Stimulated activated CD8-positive, alpha-beta memory T cell treated with anti-CD3 and anti-CD28 coated beads, Interleukin-7, amount 100 ng/mL, for 4 hours (primary cell): Measurements from ENCODE around the gene L3MBTL3.
A peak's percentile ranks its signal among the peaks of the same experiment; 100 is the strongest.

Experiments used
- DNase-seq, 2 donors: peaks; one replicate each; pipeline ENCODE4 v3.0.0-alpha.2; 2020; ENCODE audit warnings: low read depth in 2 of 2

Gene L3MBTL3

DNA sequence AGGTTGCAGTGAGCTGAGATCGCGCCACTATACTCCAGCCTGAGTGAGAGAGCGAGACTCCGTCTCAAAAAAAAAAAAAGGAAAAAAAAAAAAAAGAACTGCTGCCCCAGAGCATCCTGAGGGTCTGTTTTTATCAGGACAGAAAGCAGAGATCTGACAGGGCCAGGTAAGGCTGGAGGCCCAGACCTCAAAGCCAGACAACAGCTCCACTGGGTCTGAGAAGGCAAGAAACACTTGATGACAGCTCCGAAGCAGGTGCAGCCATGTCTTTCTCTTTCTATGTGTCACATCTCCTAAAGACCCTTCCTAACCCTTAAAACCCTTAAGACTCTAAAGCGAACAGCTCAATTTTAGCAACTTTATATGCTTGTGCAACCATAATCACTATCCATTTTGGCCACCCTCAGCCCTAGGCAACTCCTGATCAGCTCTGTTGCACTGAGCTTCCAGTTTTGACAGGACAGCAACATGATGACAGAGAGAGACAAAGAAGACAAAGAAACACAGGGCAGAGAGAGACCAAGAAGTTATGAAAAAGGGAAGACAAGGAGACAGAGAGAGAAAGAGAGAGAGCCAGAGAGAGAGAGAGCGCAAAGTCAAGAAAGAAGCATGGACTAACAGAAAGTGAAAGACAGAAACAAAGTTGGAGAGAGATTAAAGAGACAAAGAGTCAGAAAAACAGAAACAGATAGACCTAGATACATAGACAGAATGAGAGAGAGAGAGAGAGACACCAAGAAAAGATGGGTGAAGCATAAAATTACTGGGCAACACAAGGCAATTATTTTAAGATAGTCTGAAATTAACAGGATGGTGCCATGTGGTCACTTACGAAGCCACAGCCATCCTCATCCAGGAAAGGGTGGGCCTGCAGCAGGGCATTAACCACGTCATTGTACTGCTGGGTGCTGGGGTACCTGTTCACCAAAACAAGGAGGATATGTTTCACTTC lies 165.2 kb downstream of the L3MBTL3 start:
- DNase-seq = peak; percentile 7 to 20

DNA sequence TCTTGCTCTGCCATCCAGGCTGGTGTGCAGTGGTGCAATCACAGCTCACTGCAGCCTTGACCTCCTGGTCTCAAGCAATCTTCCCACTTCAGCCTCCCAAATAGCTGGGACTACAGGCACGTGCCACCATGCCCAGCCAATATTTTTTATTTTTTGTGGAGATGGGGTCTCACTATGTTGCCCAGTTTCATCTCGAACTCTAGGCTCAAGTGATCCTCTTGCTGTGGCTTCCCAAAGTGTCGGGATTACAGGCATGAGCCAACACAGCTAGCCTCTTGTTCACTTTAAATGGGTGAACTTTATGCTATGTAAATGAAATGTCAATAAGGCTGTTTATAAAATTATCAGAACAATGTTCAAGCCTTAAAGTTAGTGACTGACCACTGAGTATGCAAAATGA lies 167.3 kb downstream of the L3MBTL3 start:
- DNase-seq = no peak

DNA sequence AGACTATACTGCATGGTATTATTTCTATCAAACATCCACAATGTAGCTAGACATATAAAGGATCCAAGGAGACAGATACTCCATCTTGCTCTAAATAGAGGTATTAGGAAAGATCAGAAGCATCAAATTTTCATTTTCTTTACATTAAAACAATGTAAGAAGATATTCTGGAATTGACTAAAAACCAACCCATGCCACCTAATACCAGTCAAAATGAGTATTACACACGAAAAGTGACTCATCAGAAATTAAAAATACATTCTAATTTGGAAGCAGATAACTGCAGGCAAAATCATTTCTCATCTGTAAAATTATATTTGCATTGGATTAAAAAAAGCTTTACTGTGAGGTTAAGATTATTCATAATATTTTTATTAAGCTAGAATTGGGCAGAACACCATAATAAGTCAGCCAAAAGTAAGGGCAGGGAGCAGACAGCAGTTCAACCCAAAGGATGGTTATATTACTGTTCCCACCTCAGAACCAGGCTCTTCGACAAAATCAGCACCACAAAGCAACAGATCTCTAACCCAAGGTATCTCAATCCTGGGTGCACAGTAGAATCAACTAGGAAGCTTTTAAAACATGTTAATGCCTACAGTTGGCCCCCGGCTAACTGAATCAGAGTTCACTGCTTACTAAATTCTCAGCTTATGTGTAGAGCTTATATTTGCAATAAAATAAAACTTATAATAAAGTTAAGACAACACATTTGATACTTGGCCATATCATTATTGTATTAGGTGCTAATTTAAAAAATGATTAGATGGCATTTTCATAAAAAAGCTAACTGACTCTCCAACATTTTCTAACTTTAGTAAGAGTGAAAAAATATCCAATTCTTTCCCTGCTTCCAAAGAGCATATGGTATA lies 169.2 kb downstream of the L3MBTL3 start:
- no peak for DNase-seq

DNA sequence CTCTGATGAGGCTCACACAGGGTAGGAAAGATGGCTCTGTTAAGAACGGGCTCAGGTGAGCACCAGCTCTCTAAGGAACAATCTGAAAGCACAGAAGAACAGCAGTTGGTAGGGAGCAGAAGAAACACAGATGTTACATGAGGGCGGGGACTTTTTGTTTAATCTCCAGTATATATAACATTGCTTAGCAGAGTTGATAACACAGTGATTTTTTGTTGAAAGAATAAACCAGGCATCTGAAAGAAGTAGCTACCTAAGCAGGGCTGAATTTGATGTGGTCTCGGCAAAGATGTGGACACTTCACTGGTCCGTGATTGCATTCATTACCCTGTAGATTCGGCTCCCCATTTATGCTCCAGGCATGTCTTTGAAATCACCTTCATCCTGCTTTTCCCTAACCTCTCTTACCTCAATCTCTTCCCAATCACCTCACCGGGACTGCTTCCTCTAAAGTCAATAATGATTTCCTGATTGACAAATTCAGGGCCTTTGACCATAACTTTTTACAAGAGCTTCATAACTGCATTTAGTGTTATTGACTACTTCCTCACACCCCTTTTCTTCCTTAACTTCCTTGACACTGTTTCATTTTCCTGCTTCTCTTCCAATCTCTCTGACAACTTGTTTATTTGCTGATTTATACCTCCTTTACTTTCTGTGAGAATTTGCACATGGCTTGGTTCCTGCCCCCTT lies 170.0 kb downstream of the L3MBTL3 start:
- no peak for DNase-seq

DNA sequence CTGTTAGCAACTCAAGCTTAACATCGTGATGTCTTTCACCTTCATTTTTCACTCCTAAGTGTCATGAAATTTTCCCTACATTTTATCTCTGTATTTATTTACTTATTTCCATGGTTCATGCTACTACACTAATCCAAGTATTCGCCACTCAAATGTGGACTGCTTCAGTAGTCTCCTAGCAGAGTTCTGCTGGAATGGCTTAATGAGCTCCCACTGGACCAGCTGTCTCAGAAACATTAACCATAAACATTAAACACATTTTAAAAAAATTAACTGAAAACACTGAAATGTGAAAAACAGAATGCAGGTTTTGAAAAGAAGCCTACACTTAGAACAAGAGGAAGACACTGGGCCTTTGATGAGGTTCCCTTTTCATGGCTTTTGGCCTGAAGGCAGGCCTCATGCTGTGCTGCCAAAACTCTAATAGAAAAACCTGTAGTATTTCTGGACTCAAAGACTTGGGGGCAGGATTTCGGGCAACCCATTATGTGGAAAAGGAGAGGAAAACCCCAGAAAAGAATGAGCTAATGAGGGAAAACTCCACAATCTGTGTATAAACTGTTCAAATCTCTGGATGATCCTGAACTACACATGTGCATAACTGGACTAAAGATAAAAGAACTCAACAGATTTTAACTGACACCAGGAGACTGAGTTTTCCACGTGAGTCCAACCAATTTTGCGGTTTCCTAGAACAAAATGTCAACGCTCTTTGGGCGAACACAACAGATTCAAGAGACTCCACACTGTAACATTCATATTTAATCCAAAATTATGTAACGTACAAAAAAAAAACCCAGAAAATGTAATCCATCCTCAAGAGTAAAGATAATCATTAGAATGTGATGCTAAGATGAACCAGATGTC lies 171.4 kb downstream of the L3MBTL3 start:
- DNase-seq = no peak
